GM12801 (cell line): ENCODE results near the gene CLTB.

ENCODE experiments used
- CTCF ChIP-seq: IDR thresholded peaks from one replicate; pipeline ENCODE4 v1.5.1; 2011; ENCODE audit warnings: control low read depth; ENCODE audit not compliant: insufficient read length; ENCODE audit errors: extremely low read depth

CLTB gene

GRCh38 chr5:176388003-176388443, 28.3 kb downstream of the CLTB start:
- TF ChIP-seq CTCF, result no peak

- TF ChIP-seq CTCF, result no peak
Measured at GRCh38 chr5:176387384-176387925, 28.9 kb downstream of the CLTB start.

- no peak for TF ChIP-seq CTCF
Measured at GRCh38 chr5:176386491-176386890, 29.8 kb downstream of the CLTB start.

- TF ChIP-seq CTCF, result no peak
Measured at GRCh38 chr5:176384991-176385390, 31.3 kb downstream of the CLTB start.

- no peak for TF ChIP-seq CTCF
Measured at GRCh38 chr5:176384366-176384930, 31.9 kb downstream of the CLTB start.

- no peak for TF ChIP-seq CTCF
Measured at GRCh38 chr5:176383961-176384360, 32.4 kb downstream of the CLTB start.

- no peak for TF ChIP-seq CTCF
Measured at GRCh38 chr5:176383248-176383905, 33.0 kb downstream of the CLTB start.
